Breast epithelium (tissue), 3 donors: ENCODE data around the gene FGF2.

Experiments
- POLR2A ChIP-seq: fragments of 450-650 bp; IDR thresholded peaks from one replicate; pipeline ENCODE4 v1.6.1; 2016; ENCODE audit warnings: antibody characterized with exemption, mild to moderate bottlenecking, moderate library complexity
- POLR2AphosphoS5 ChIP-seq, 3 donors: sonication (generic); formaldehyde crosslinking; IDR thresholded peaks; one replicate each; pipeline ENCODE4 v1.6.1; 2017; ENCODE audit warnings: antibody characterized with exemption in 3 of 3
- TF ChIP-seq, protein P1 (sequence below), 3 donors: fragments of 450-650 bp; IDR thresholded peaks; one replicate each; pipeline ENCODE4 v1.5.1; 2016 to 2017; ENCODE audit warnings: antibody characterized with exemption in 3 of 3, mild to moderate bottlenecking in 3 of 3, moderate library complexity in 3 of 3

DNA sequence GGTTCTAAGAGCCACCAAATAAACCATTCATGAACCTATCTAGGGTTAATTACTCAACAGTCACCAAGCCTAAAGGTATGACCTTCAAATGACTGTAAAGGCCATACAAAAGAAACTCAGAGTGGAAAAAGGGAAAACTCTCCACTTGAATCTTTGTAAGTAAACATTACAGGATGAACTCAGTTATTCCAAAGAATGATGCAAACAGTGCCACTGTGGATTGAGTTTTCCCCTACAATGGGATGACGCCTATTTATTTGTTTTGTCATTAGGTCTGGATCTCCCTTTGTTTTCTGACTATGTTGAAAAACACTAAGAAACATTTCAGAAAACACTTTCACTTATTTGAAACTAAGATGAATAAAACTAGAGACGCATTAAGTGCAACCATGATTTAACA lies 83.1 kb downstream of the FGF2 start:
- TF ChIP-seq, protein P1, sequence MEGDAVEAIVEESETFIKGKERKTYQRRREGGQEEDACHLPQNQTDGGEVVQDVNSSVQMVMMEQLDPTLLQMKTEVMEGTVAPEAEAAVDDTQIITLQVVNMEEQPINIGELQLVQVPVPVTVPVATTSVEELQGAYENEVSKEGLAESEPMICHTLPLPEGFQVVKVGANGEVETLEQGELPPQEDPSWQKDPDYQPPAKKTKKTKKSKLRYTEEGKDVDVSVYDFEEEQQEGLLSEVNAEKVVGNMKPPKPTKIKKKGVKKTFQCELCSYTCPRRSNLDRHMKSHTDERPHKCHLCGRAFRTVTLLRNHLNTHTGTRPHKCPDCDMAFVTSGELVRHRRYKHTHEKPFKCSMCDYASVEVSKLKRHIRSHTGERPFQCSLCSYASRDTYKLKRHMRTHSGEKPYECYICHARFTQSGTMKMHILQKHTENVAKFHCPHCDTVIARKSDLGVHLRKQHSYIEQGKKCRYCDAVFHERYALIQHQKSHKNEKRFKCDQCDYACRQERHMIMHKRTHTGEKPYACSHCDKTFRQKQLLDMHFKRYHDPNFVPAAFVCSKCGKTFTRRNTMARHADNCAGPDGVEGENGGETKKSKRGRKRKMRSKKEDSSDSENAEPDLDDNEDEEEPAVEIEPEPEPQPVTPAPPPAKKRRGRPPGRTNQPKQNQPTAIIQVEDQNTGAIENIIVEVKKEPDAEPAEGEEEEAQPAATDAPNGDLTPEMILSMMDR (IDR thresholded peaks at IDR 0.05), result no peak
- no peak for TF ChIP-seq POLR2A
- no peak for TF ChIP-seq POLR2AphosphoS5 (IDR thresholded peaks at IDR 0.05)
